HepG2 (cell line): Measurements from ENCODE around the gene SHISA9. TPM values are rescaled to one million over a fixed set of nuclear protein-coding genes. Genes with fewer than 3 reads are reported as not detected.

Experiments
- ADNP ChIP-seq: sonication (generic); formaldehyde crosslinking; IDR thresholded peaks from 2 replicates; pipeline ENCODE4 v1.4.0; 2020; ENCODE audit warnings: missing genetic modification reagents
- CC2D1A ChIP-seq: sonication (generic); formaldehyde crosslinking; IDR thresholded peaks from 2 replicates; pipeline ENCODE4 v1.8.1; 2023; ENCODE audit warnings: mild to moderate bottlenecking, missing genetic modification reagents
- ETV5 ChIP-seq: IDR thresholded peaks from 2 replicates; pipeline ENCODE4 v1.6.1; 2018; ENCODE audit warnings: missing biosample characterization, missing genetic modification reagents, inconsistent platforms, borderline replicate concordance
- GTF3A ChIP-seq: sonication (generic); formaldehyde crosslinking; conservative IDR thresholded peaks from 2 replicates; pipeline ENCODE4 v1.4.0; 2020; ENCODE audit warnings: mild to moderate bottlenecking, missing genetic modification reagents
- HMGA1 ChIP-seq: sonication (generic); formaldehyde crosslinking; conservative IDR thresholded peaks from 2 replicates; pipeline ENCODE4 v1.4.0; 2020; ENCODE audit warnings: missing genetic modification reagents
- NAIF1 ChIP-seq: sonication (generic); formaldehyde crosslinking; IDR thresholded peaks from 2 replicates; pipeline ENCODE4 v1.5.0; 2020; ENCODE audit warnings: mild to moderate bottlenecking, missing genetic modification reagents, borderline replicate concordance
- NKX3-1 ChIP-seq: sonication (generic); formaldehyde crosslinking; IDR thresholded peaks from 2 replicates; pipeline ENCODE4 v1.5.0; 2020; ENCODE audit warnings: missing genetic modification reagents
- POGK ChIP-seq: sonication (generic); formaldehyde crosslinking; conservative IDR thresholded peaks from 2 replicates; pipeline ENCODE4 v1.8.0; 2022; ENCODE audit warnings: mild to moderate bottlenecking, moderate library complexity, missing genetic modification reagents
- PRDM4 ChIP-seq: sonication (generic); formaldehyde crosslinking; IDR thresholded peaks from 2 replicates; pipeline ENCODE4 v1.9.0; 2021; ENCODE audit warnings: missing genetic modification reagents, borderline replicate concordance
- SAFB2 ChIP-seq: sonication (generic); formaldehyde crosslinking; IDR thresholded peaks from 2 replicates; pipeline ENCODE4 v1.5.1; 2020; ENCODE audit warnings: missing genetic modification reagents, low read depth, mild to moderate bottlenecking, borderline replicate concordance
- SALL2 ChIP-seq: sonication (generic); formaldehyde crosslinking; IDR thresholded peaks from 2 replicates; pipeline ENCODE4 v1.8.1; 2023; ENCODE audit warnings: mild to moderate bottlenecking, missing genetic modification reagents, inconsistent platforms
- STAT5B ChIP-seq: sonication (generic); formaldehyde crosslinking; IDR thresholded peaks from 2 replicates; pipeline ENCODE4 v1.4.0; 2020; ENCODE audit warnings: missing genetic modification reagents
- ZBTB26 ChIP-seq: IDR thresholded peaks from 2 replicates; pipeline ENCODE4 v1.6.1; 2016; ENCODE audit warnings: missing compliant biosample characterization, missing genetic modification reagents, borderline replicate concordance
- ZBTB8A ChIP-seq: sonication (generic); formaldehyde crosslinking; IDR thresholded peaks from 2 replicates; pipeline ENCODE4 v1.4.0; 2020; ENCODE audit warnings: mild to moderate bottlenecking, low read depth, missing genetic modification reagents, borderline replicate concordance
- ZNF263 ChIP-seq: sonication (generic); formaldehyde crosslinking; IDR thresholded peaks from 2 replicates; pipeline ENCODE4 v1.4.0; 2020; ENCODE audit warnings: missing genetic modification reagents
- ZNF281 ChIP-seq: sonication (generic); formaldehyde crosslinking; IDR thresholded peaks from 2 replicates; pipeline ENCODE4 v1.4.0; 2020; ENCODE audit warnings: missing genetic modification reagents, borderline replicate concordance
- ZNF326 ChIP-seq: sonication (generic); formaldehyde crosslinking; IDR thresholded peaks from 2 replicates; pipeline ENCODE4 v1.4.0; 2020; ENCODE audit warnings: missing genetic modification reagents, borderline replicate concordance
- ZNF503 ChIP-seq: sonication (generic); formaldehyde crosslinking; IDR thresholded peaks from 2 replicates; pipeline ENCODE4 v1.4.0; 2020; ENCODE audit warnings: missing genetic modification reagents
- ZNF549 ChIP-seq: sonication (generic); formaldehyde crosslinking; IDR thresholded peaks from 2 replicates; pipeline ENCODE4 v1.5.0; 2020; ENCODE audit warnings: missing genetic modification reagents
- ZNF660 ChIP-seq: sonication (generic); formaldehyde crosslinking; IDR thresholded peaks from 2 replicates; pipeline ENCODE4 v1.5.1; 2020; ENCODE audit warnings: mild to moderate bottlenecking, low read depth, missing genetic modification reagents, borderline replicate concordance
- ZNF776 ChIP-seq: sonication (generic); formaldehyde crosslinking; IDR thresholded peaks from 2 replicates; pipeline ENCODE4 v1.4.0; 2020; ENCODE audit warnings: mild to moderate bottlenecking, missing genetic modification reagents
- polyA plus RNA-seq, 8 experiments: library from polyadenylated mRNA; depleted of rRNA in 3 of 8; stranded (reverse) in 7 of 8; unstranded in 1 of 8; fragments of >200 nt; fragmentation: Illumina TruSeq in 4 of 8; extraction: Trizol in 4 of 8; gene quantifications; 2 replicates each; pipeline versions ENCODE4 v1.2.1 to v1.2.3, GENCODE V29; 2011 to 2016; ENCODE audit warnings: low read depth in 4 of 8, missing spikeins in 1 of 8, mixed read lengths in 1 of 8; ENCODE audit not compliant: insufficient read depth in 1 of 8
- total RNA-seq, 5 experiments: library from RNA; depleted of rRNA; stranded (reverse); fragments of >200 nt; fragmentation: Illumina TruSeq; extraction: Trizol; gene quantifications; 2 replicates each; pipeline ENCODE4 v1.2.3, GENCODE V29; 2016; ENCODE audit warnings: low read depth in 1 of 5

SHISA9 gene
- total and polyA plus RNA-seq, 2 of the 13 experiments (the other 11 are each of a cell fraction or from before 2014, with no cell fraction given): 0.01 TPM; not detected in 1

GRCh38 chr16:13244770-13245169 is 343.4 kb downstream of the SHISA9 start (continued):
- no peak for TF ChIP-seq SAFB2
- peak; percentile 61; the same call in 1 of the 2 replicates for TF ChIP-seq ZNF263 (CRISPR knock-in tag)
- TF ChIP-seq ZNF660 (CRISPR knock-in tag): no peak
- no peak for TF ChIP-seq ZNF549 (CRISPR knock-in tag)
- TF ChIP-seq ZNF326 (CRISPR knock-in tag): no peak
- TF ChIP-seq ZBTB26 (CRISPR knock-in tag): no peak
- TF ChIP-seq GTF3A (CRISPR knock-in tag): no peak
- no peak for TF ChIP-seq ZNF281
- no peak for TF ChIP-seq ZNF776 (CRISPR knock-in tag)
- TF ChIP-seq NKX3-1 (CRISPR knock-in tag): no peak
- TF ChIP-seq CC2D1A: no peak
- TF ChIP-seq POGK: 0 out of 2 replicates have a peak, but pooled peaks have one; percentile 20
- TF ChIP-seq PRDM4 (CRISPR knock-in tag): no peak
- TF ChIP-seq ADNP: 0 out of 2 replicates have a peak, but pooled peaks have one; percentile 69
- TF ChIP-seq SALL2 (CRISPR knock-in tag): no peak
- TF ChIP-seq HMGA1 (CRISPR knock-in tag): no peak
- TF ChIP-seq NAIF1 (CRISPR knock-in tag): peak; percentile 64; the same call in 1 of the 2 replicates
- no peak for TF ChIP-seq ZNF503 (CRISPR knock-in tag)
- TF ChIP-seq ETV5 (CRISPR knock-in tag): no peak
- no peak for TF ChIP-seq STAT5B
- TF ChIP-seq ZBTB8A (CRISPR knock-in tag): no peak
